Measurements from ENCODE around the gene ZNF665. TPM values are rescaled to one million over a fixed set of nuclear protein-coding genes. Genes with fewer than 3 reads are reported as not detected.
A peak's percentile ranks its signal among the peaks of the same experiment; 100 is the strongest.
"Not testable (repeated sequence)": the region's sequence is repeated elsewhere in the genome, so short reads cannot be mapped to it uniquely, and the experiment has no call there.

ZNF665 gene
- 8.5 and 9.4 TPM in 2 replicates for total RNA-seq
- long read RNA-seq, full-length matches to known transcripts = 2 of 15 reads
- long read RNA-seq, partial matches to known transcripts = 3 of 15 reads
- long read RNA-seq, other reads (novel, unspliced or antisense) = 10 of 15 reads

DNA sequence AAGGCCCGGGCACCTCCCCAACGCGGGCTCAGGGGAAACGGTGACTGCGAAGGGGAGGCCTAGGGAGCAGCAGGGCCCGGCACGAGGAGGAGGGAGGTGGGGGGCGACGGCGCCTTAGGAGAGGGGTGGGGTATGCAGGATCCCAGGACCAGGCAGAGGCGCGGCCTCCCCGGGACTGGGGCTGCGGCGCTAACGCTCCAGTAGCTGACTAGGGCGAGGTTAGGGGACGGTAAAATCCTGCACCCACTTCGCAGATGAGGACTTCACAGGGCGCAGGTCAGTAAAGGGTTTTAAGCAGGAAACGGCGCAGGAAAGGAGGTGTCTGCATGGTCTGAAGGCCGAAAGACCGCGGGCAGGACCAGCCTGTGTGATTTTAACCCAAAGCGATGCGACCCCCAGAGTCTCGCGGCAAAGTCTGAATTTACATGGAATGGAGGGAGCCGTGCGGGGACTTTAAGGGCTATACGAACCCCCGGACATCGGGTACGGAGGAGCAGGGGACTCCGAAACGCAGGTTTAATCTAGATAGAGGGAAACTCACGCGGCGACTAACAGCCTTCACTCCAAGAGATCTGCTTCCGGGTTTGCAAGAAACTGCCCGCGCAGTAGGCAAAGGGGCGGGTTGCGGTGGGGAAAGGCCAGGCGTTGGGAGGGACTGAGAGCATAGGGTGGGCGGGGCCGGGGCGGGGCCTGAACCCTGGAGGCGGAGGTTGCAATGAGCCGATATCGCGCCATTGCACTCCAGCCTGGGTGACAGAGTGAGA lies at the start of gene ZNF665:
TSS of gene ZNF665 (minus strand) at position 588 of the 764 bp plus-strand sequence. CDS start 10,460 bp downstream, outside the sequence.
- Mint-ChIP-seq H3K9me3 (ENCODE audit: low read depth) (no peaks in the 10 kb centered on the region), H3K4me1 (ENCODE audit: low read depth) (peaks cover 14% of the 10 kb centered on the region), H3K36me3 (ENCODE audit: insufficient read depth) (peaks cover 9% of the 10 kb centered on the region), H3K4me3 (ENCODE audit: low read depth) (peak within 1 kb of the TSS; percentile 97), H3K27ac (peak within 1 kb of the TSS; percentile 98), H3K27me3 (no peaks in the 10 kb centered on the region)
- TF ChIP-seq, protein P1, sequence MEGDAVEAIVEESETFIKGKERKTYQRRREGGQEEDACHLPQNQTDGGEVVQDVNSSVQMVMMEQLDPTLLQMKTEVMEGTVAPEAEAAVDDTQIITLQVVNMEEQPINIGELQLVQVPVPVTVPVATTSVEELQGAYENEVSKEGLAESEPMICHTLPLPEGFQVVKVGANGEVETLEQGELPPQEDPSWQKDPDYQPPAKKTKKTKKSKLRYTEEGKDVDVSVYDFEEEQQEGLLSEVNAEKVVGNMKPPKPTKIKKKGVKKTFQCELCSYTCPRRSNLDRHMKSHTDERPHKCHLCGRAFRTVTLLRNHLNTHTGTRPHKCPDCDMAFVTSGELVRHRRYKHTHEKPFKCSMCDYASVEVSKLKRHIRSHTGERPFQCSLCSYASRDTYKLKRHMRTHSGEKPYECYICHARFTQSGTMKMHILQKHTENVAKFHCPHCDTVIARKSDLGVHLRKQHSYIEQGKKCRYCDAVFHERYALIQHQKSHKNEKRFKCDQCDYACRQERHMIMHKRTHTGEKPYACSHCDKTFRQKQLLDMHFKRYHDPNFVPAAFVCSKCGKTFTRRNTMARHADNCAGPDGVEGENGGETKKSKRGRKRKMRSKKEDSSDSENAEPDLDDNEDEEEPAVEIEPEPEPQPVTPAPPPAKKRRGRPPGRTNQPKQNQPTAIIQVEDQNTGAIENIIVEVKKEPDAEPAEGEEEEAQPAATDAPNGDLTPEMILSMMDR (IDR thresholded peaks at IDR 0.05; ENCODE audit: unreplicated experiment) = no peak
- peak; percentile 69 for DNase-seq (ENCODE audit: low spot score, unreplicated experiment)

DNA sequence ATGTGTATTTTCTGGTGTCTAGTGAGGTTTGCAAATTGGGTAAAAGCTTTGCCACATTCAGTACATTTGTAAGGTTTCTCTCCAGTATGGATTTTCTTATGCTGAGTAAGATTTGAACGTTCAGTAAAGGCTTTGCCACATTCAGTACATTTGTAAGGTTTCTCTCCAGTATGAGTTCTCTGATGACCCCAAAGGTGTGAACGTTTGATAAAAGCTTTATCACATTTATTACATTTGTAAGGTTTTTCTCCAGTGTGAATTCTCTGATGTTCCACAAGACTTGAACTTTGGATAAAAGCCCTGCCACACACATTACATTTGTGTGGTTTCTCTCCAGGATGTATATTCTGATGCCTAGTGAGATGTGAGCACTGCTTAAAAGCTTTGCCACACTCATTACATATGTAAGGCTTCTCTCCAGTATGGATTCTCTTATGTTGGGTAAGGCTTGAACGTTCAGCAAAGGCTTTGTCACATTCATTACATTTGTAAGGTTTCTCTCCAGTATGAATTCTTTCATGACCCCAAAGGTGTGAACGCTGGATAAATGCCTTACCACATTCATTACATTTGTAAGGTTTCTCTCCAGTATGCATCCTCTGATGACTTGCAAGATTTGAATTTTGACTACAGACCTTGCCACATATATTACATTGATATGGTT lies 44.1 kb upstream of the ZNF665 start:
- no peaks in the 10 kb centered on the region for H3K4me1 Mint-ChIP-seq (ENCODE audit: low read depth)
- H3K36me3 Mint-ChIP-seq (ENCODE audit: insufficient read depth) = peaks cover 76% of the 10 kb centered on the region

DNA sequence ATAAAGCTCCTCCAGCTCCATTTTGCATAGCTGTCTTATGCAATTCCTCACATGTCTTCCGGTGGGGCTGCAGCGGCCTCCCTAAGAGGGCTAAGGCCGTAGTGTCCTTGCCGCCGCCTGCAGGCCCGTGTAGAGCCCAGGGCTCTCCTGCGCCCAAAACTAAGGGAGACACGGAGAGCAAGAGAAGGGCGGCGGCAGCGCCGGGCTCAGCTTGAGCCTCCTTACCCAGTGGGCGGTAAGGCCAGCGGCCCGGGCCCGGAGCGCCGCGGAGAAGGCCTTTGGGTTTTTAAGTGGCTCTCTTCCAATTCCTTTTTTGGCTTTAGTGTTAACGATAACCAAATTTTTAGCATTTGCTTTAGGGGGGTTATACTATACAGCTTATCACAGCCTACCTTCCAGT lies 31.4 kb upstream of the ZNF665 start:
- no peak overlapping the region for H3K27ac Mint-ChIP-seq
- no peak overlapping the region for H3K4me3 Mint-ChIP-seq (ENCODE audit: low read depth)
- peaks cover 46% of the 10 kb centered on the region for H3K9me3 Mint-ChIP-seq (ENCODE audit: low read depth)
- DNase-seq (ENCODE audit: low spot score, unreplicated experiment) = no peak
- TF ChIP-seq, protein P1 (IDR thresholded peaks at IDR 0.05; ENCODE audit: unreplicated experiment) = no peak
- H3K27me3 Mint-ChIP-seq = no peaks in the 10 kb centered on the region
- peaks cover 28% of the 10 kb centered on the region for H3K36me3 Mint-ChIP-seq (ENCODE audit: insufficient read depth)
- no peaks in the 10 kb centered on the region for H3K4me1 Mint-ChIP-seq (ENCODE audit: low read depth)

More for the DNA sequence above, 44.1 kb upstream of the ZNF665 start:
- TF ChIP-seq, protein P1 (IDR thresholded peaks at IDR 0.05; ENCODE audit: unreplicated experiment) = no peak
- Mint-ChIP-seq H3K27ac (no peak overlapping the region), H3K9me3 (ENCODE audit: low read depth) (peaks cover 62% of the 10 kb centered on the region), H3K27me3 (no peaks in the 10 kb centered on the region), H3K4me3 (ENCODE audit: low read depth) (no peak overlapping the region)
- no peak for DNase-seq (ENCODE audit: low spot score, unreplicated experiment)

DNA sequence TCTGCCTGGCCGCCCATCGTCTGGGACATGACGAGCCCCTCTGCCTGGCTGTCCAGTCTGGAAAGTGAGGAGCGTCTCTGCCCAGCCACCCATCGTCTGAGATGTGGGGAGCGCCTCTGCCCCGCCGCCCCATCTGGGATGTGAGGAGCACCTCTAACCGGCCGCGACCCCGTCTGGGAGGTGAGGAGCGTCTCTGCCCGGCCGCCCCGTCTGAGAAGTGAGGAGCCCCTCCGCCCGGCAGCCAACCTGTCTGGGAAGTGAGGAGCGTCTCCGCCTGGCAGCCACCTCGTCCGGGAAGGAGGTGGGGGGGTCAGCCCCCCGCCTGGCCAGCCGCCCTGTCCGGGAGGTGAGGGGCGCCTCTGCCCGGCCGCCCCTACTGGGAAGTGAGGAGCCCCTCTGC lies 29.6 kb upstream of the ZNF665 start:
- H3K27ac Mint-ChIP-seq; H3K27me3 Mint-ChIP-seq; H3K4me3 Mint-ChIP-seq (ENCODE audit: low read depth); H3K4me1 Mint-ChIP-seq (ENCODE audit: low read depth); DNase-seq (ENCODE audit: low spot score, unreplicated experiment): not testable (repeated sequence)
- Mint-ChIP-seq H3K9me3 (ENCODE audit: low read depth) (peaks cover 48% of the 10 kb centered on the region), H3K36me3 (ENCODE audit: insufficient read depth) (peaks cover 25% of the 10 kb centered on the region)

DNA sequence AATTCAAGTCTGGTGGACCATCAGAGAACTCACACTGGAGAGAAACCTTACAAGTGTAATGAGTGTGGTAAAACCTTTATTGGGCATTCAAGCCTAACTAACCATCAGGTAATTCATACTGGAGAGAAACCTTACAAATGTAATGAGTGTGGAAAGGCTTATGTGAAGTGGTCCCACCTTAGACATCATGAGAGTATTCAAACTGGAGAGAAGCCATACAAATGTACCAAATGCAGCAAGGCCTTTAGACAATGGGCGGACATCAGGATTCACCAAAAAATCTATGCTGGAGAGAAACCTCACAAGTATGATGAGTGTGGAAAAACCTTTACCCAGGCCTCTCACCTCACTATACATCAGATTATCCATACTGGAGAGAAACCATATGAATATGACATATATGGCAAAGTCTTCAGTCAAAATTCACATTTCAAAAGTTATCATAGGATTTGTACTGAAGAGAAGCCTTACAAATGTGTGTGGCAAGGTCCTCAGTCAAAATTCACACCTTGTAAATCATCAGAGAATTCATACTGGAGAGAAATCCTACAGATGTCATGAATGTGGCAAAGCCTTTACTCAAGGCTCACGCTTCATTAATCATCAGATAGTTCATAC lies 19.7 kb upstream of the ZNF665 start:
- peaks cover 66% of the 10 kb centered on the region for H3K9me3 Mint-ChIP-seq (ENCODE audit: low read depth)
- H3K27ac Mint-ChIP-seq = no peak overlapping the region
- H3K4me1 Mint-ChIP-seq (ENCODE audit: low read depth) = no peaks in the 10 kb centered on the region
- H3K36me3 Mint-ChIP-seq (ENCODE audit: insufficient read depth) = peaks cover 77% of the 10 kb centered on the region
- TF ChIP-seq, protein P1 (IDR thresholded peaks at IDR 0.05; ENCODE audit: unreplicated experiment) = no peak
- no peak for DNase-seq (ENCODE audit: low spot score, unreplicated experiment)
- H3K4me3 Mint-ChIP-seq (ENCODE audit: low read depth) = no peak overlapping the region
- no peaks in the 10 kb centered on the region for H3K27me3 Mint-ChIP-seq

DNA sequence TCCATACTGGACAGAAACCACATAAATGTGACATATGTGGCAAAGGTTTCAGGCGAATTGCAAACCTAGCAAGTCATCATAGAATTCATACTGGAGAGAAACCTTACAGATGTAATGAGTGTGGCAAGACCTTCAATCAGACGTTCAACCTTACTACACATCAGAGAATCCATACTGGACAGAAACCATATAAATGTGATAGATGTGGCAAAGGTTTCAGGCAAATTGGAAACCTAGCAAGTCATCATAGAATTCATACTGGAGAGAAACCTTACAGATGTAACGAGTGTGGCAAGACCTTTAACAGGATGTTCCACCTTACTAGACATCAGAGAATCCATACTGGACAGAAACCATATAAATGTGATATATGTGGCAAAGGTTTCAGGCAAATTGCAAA lies 18.4 kb upstream of the ZNF665 start:
- H3K4me3 Mint-ChIP-seq (ENCODE audit: low read depth); H3K27ac Mint-ChIP-seq; H3K4me1 Mint-ChIP-seq (ENCODE audit: low read depth); H3K27me3 Mint-ChIP-seq; DNase-seq (ENCODE audit: low spot score, unreplicated experiment): not testable (repeated sequence)
- peaks cover 87% of the 10 kb centered on the region for H3K36me3 Mint-ChIP-seq (ENCODE audit: insufficient read depth)
- H3K9me3 Mint-ChIP-seq (ENCODE audit: low read depth) = peaks cover 76% of the 10 kb centered on the region

All from progenitor cell of endocrine pancreas (in vitro differentiated cells).